IMR-90 (cell line): Measurements from ENCODE around the gene RAB27B. TPM values are rescaled to one million over a fixed set of nuclear protein-coding genes. Genes with fewer than 3 reads are reported as not detected.

ENCODE experiments used
- ATAC-seq: fragments of 200-7000 bp; cut with Tn5 transposase; 2 replicates; pipeline ENCODE4 v1.9.1; 2020; ENCODE audit warnings: low read depth, mild to moderate bottlenecking, moderate library complexity
- BruUV-seq: library from RNA; stranded (reverse); fragments of 400-500 nt; replicated peaks from 2 replicates; lab custom pipeline; 2021; lab: Mats Ljungman, UMichigan
- CTCF ChIA-PET: fragments of 300-600 bp; formaldehyde crosslinking; extraction: SDS; loops from one replicate; lab custom pipeline; 2021; ENCODE audit warnings: antibody characterized with exemption; lab: Yijun Ruan, JAX
- POLR2A ChIA-PET: fragments of 300-600 bp; sonication (Branson Sonifier 250); formaldehyde crosslinking; loops from one replicate; lab custom pipeline; 2022; ENCODE audit warnings: antibody characterized with exemption; ENCODE audit not compliant: unreplicated experiment; lab: Charles Lee
- DNase-seq: peaks from one replicate; pipeline ENCODE4 v3.0.0; 2013
- H2AFZ ChIP-seq: replicated peaks from 2 replicates; pipeline ENCODE3; 2013; ENCODE audit warnings: low read length, mild to moderate bottlenecking; ENCODE audit not compliant: poor library complexity
- H2AK5ac ChIP-seq: 2 replicates; pipeline ENCODE4 v1.6.1; 2013; ENCODE audit warnings: low read depth, low read length, inconsistent platforms
- H2AK9ac ChIP-seq: replicated peaks from 2 replicates; pipeline ENCODE3; 2013; ENCODE audit warnings: mild to moderate bottlenecking, low read depth, low read length, moderate library complexity; ENCODE audit not compliant: poor library complexity
- H2BK120ac ChIP-seq: 2 replicates; pipeline ENCODE4 v1.6.1; 2013; ENCODE audit warnings: low read depth, low read length, inconsistent platforms
- H2BK15ac ChIP-seq: 3 replicates; pipeline ENCODE4 v1.6.1; 2013; ENCODE audit warnings: low read depth, low read length, inconsistent platforms
- H2BK20ac ChIP-seq: 2 replicates; pipeline ENCODE4 v1.6.1; 2013; ENCODE audit warnings: low read depth, mild to moderate bottlenecking, inconsistent platforms, low read length, moderate library complexity
- H2BK5ac ChIP-seq: 2 replicates; pipeline ENCODE4 v1.6.1; 2013; ENCODE audit warnings: mild to moderate bottlenecking, low read depth, low read length, inconsistent platforms; ENCODE audit not compliant: poor library complexity, severe bottlenecking
- H3K14ac ChIP-seq: replicated peaks from 2 replicates; pipeline ENCODE4 v1.6.1; 2013; ENCODE audit warnings: low read depth, low read length, inconsistent platforms
- H3K18ac ChIP-seq: 2 replicates; pipeline ENCODE4 v1.6.1; 2013; ENCODE audit warnings: low read depth, low read length, control low read depth
- H3K23ac ChIP-seq: 2 replicates; pipeline ENCODE4 v1.6.1; 2013; ENCODE audit warnings: low read depth, low read length, inconsistent platforms
- H3K27ac ChIP-seq: 2 replicates; pipeline ENCODE4 v1.5.1; 2013; ENCODE audit warnings: mild to moderate bottlenecking, control low read depth, low read length; ENCODE audit not compliant: insufficient read depth
- H3K27me3 ChIP-seq: 2 replicates; pipeline ENCODE4 v1.6.1; 2013; ENCODE audit warnings: low read length; ENCODE audit not compliant: control insufficient read depth, insufficient read depth
- H3K36me3 ChIP-seq: 2 replicates; pipeline ENCODE4 v1.6.1; 2013; ENCODE audit warnings: low read length, mixed read lengths; ENCODE audit not compliant: control insufficient read depth, insufficient read depth
- H3K4ac ChIP-seq: 2 replicates; pipeline ENCODE4 v1.6.1; 2013; ENCODE audit warnings: low read depth, low read length, inconsistent platforms
- H3K4me1 ChIP-seq: 2 replicates; pipeline ENCODE4 v1.6.1; 2013; ENCODE audit warnings: low read length, mixed read lengths; ENCODE audit not compliant: control insufficient read depth, insufficient read depth
- H3K4me2 ChIP-seq: 2 replicates; pipeline ENCODE4 v1.6.1; 2013; ENCODE audit warnings: low read depth, mild to moderate bottlenecking, control low read depth, low read length, moderate library complexity
- H3K4me3 ChIP-seq: 2 replicates; pipeline ENCODE4 v1.5.1; 2013; ENCODE audit warnings: low read depth, mild to moderate bottlenecking, control low read depth, low read length, moderate library complexity; ENCODE audit not compliant: insufficient read depth
- H3K56ac ChIP-seq: 2 replicates; pipeline ENCODE4 v1.6.1; 2013; ENCODE audit warnings: low read length, inconsistent platforms; ENCODE audit not compliant: insufficient read depth; ENCODE audit errors: extremely low read depth
- H3K79me1 ChIP-seq, 2 experiments: 2 replicates each; pipeline ENCODE4 v1.6.1; 2013; ENCODE audit warnings: low read length in 2 of 2, inconsistent platforms in 1 of 2, low read depth in 1 of 2
- H3K9ac ChIP-seq: 2 replicates; pipeline ENCODE4 v1.6.1; 2013; ENCODE audit warnings: low read depth, low read length, control low read depth
- H3K9me1 ChIP-seq: 2 replicates; pipeline ENCODE4 v1.6.1; 2013; ENCODE audit warnings: low read length, inconsistent platforms; ENCODE audit not compliant: insufficient read depth
- H3K9me3 ChIP-seq: 2 replicates; pipeline ENCODE4 v1.6.1; 2013; ENCODE audit warnings: low read length; ENCODE audit not compliant: control insufficient read depth, insufficient read depth
- H4K20me1 ChIP-seq: 2 replicates; pipeline ENCODE4 v1.6.1; 2013; ENCODE audit warnings: low read length, inconsistent platforms; ENCODE audit not compliant: insufficient read depth
- H4K5ac ChIP-seq: 2 replicates; pipeline ENCODE4 v1.6.1; 2013; ENCODE audit warnings: mild to moderate bottlenecking, low read depth, low read length, control low read depth
- H4K8ac ChIP-seq, 2 experiments: 2 replicates each; pipeline ENCODE4 v1.6.1; 2013; ENCODE audit warnings: low read depth in 2 of 2, low read length in 2 of 2, control low read depth in 1 of 2, inconsistent platforms in 1 of 2
- H4K91ac ChIP-seq: 2 replicates; pipeline ENCODE4 v1.6.1; 2013; ENCODE audit warnings: low read depth, low read length, inconsistent platforms; ENCODE audit not compliant: insufficient read depth
- CTCF ChIP-seq: conservative IDR thresholded peaks from 2 replicates; pipeline ENCODE4 v1.5.1; 2012; ENCODE audit warnings: mild to moderate bottlenecking, low read depth, low read length, improper control_type of control experiment
- ELK1 ChIP-seq: fragments of 150-350 bp; IDR thresholded peaks from 2 replicates; pipeline ENCODE4 v1.6.1; 2016; ENCODE audit warnings: low read depth, mild to moderate bottlenecking, low read length, moderate library complexity, borderline replicate concordance
- MAZ ChIP-seq: IDR thresholded peaks from 2 replicates; pipeline ENCODE4 v1.6.1; 2012; ENCODE audit warnings: low read depth, mild to moderate bottlenecking, low read length, improper control_type of control experiment, moderate library complexity, borderline replicate concordance
- MXI1 ChIP-seq: IDR thresholded peaks from 2 replicates; pipeline ENCODE4 v1.6.1; 2012; ENCODE audit warnings: low read depth, mild to moderate bottlenecking, low read length, moderate library complexity, borderline replicate concordance
- POLR2A ChIP-seq: IDR thresholded peaks from 2 replicates; pipeline ENCODE4 v1.6.1; 2012; ENCODE audit warnings: mild to moderate bottlenecking, low read depth, low read length
- RCOR1 ChIP-seq: IDR thresholded peaks from 2 replicates; pipeline ENCODE4 v1.6.1; 2012; ENCODE audit warnings: mild to moderate bottlenecking, low read length, improper control_type of control experiment; ENCODE audit not compliant: insufficient replicate concordance
- RFX5 ChIP-seq: IDR thresholded peaks from 2 replicates; pipeline ENCODE4 v1.8.0; 2012; ENCODE audit warnings: low read depth, mild to moderate bottlenecking, low read length, moderate library complexity
- SMC3 ChIP-seq: fragments of 150-350 bp; IDR thresholded peaks from 2 replicates; pipeline ENCODE4 v1.6.1; 2016; ENCODE audit warnings: low read depth, mild to moderate bottlenecking, antibody characterized with exemption, low read length, moderate library complexity
- USF2 ChIP-seq: fragments of 150-350 bp; IDR thresholded peaks from 2 replicates; pipeline ENCODE4 v1.6.1; 2017; ENCODE audit warnings: mild to moderate bottlenecking, antibody characterized with exemption, low read length, low read depth
- WGBS, 2 experiments: methylation state at CpG; one replicate each; pipeline versions ENCODE4 v1.1.5 to v1.1.7; 2013; ENCODE audit warnings: missing lambda C conversion rate in 2 of 2; ENCODE audit not compliant: insufficient read length in 1 of 2; ENCODE audit errors: extremely low coverage in 2 of 2; 5-methylcytosine and 5-hydroxymethylcytosine counted together
- dilution Hi-C: fragments of 300-500 bp; cut with HindIII; formaldehyde crosslinking; loops from one replicate; pipeline ENCODE4 v1.14.3; 2018; ENCODE audit warnings: low sequenced_read_pairs; ENCODE audit not compliant: unreplicated experiment
- in situ Hi-C: fragments of 300-500 bp; cut with MboI; formaldehyde crosslinking; loops from 3 replicates; pipeline ENCODE4 v1.14.3; 2019; ENCODE audit warnings: low sequenced_read_pairs, inconsistent platforms, mixed read lengths
- intact Hi-C: fragments of 100-400 bp; cut with micrococcal nuclease; formaldehyde crosslinking; loops from 2 replicates; pipeline ENCODE4 v1.10.0; 2022
- polyA plus RNA-seq, 3 experiments: library from polyadenylated mRNA; depleted of rRNA; stranded (reverse); fragments of >200 nt; gene quantifications; 2 replicates each; pipeline ENCODE4 v1.2.3, GENCODE V29; 2012; ENCODE audit warnings: low replicate concordance in 1 of 3
- total RNA-seq: library from RNA; depleted of rRNA; stranded (reverse); fragments of >200 nt; gene quantifications from 2 replicates; pipeline ENCODE4 v1.2.3, GENCODE V29; 2012

The RAB27B gene
- total and polyA plus RNA-seq, 2 of the 4 experiments (the other 2 are of a cell fraction): 0.24 to 1.3 TPM

GRCh38 chr18:54932472-54932871 lies 104.2 kb downstream of the RAB27B start:
- POLR2A ChIA-PET: no interaction called here
- Histone ChIP-seq H3K4ac (no peak overlapping the region), H3K4me2 (no peak overlapping the region), H3K23ac (no peak overlapping the region), H3K9me1 (peaks cover 6% of the 10 kb centered on the region; the same call in 1 of the 2 replicates), H4K91ac (no peak overlapping the region), H2BK5ac (no peak overlapping the region), H3K27me3 (no peaks in the 10 kb centered on the region), H2BK20ac (no peak overlapping the region), H2BK15ac (no peak overlapping the region), H3K27ac (no peak overlapping the region), H3K79me1 (no peaks in the 10 kb centered on the region), H3K4me1 (no peaks in the 10 kb centered on the region), H3K36me3 (peaks cover 9% of the 10 kb centered on the region; the same call in 1 of the 2 replicates), H2AK9ac (no peak overlapping the region), H4K20me1 (no peaks in the 10 kb centered on the region), H3K56ac (no peak overlapping the region), H3K9me3 (no peaks in the 10 kb centered on the region), H3K14ac (no peak overlapping the region), H4K8ac (no peak overlapping the region), H2AFZ (no peak overlapping the region), H2BK120ac (no peak overlapping the region), H3K4me3 (no peak overlapping the region), H4K5ac (no peak overlapping the region), H3K18ac (no peak overlapping the region), H3K9ac (no peak overlapping the region), H2AK5ac (no peak overlapping the region)
- ATAC-seq (no peak), DNase-seq (no peak)
- in situ Hi-C loops (no loop called here), dilution Hi-C loops (no loop called here), intact Hi-C loops (no loop called here)
- TF ChIP-seq SMC3 (no peak), RCOR1 (no peak), ELK1 (no peak), CTCF (no peak), POLR2A (no peak), USF2 (no peak), RFX5 (no peak), MXI1 (no peak), MAZ (no peak)
- BruUV-seq: no TSS peak
- WGBS, 2 experiments: no CpG with 5 or more reads among the region's 1 CpG
- CTCF ChIA-PET: no interaction called here
